Measurements from ENCODE around the gene TAOK3.

DNA sequence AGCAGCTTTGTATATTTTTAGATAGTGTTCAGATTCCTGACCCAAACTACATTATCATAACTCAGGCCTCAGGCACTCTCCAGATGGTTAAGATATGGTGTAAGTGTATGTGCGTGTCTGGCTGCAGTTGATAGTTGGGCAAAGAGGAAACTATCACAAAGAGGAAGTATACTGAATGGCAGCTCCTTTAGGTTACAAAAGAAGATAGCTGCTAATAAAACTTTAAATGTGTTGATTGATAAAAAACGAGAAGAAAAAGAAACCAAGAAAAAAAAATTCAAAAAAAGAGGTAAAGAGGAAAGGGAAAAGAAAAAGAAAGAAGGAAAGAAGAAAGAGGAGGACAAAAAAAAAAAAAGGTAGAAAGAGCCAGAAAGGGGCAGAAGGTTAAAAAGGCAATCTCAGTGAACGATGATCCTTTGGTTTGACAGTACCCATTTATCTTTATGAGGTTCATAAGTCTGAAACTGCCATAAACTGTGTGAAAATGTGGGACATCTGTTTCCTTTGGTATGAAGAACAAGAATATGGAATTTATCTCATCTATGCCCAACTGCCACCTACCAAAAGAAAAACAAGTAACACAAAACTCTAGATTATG is 42.2 kb downstream of the TAOK3 start:
- TF ChIP-seq CTCF (conservative IDR thresholded peaks at IDR 0.05; ENCODE audit: low read length) (no peak), EZH2phosphoT487 (IDR thresholded peaks at IDR 0.05; ENCODE audit: borderline replicate concordance) (no peak)

All from Loucy (cell line).